H1 (cell line): ENCODE data around the gene SNX25. TPM values are rescaled to one million over a fixed set of nuclear protein-coding genes. Genes with fewer than 3 reads are reported as not detected.

Source experiments
- GABPA ChIP-seq: IDR thresholded peaks from 2 replicates; pipeline ENCODE4 v1.6.1; 2011; ENCODE audit warnings: mild to moderate bottlenecking, low read length, moderate library complexity, borderline replicate concordance; ENCODE audit not compliant: insufficient read depth
- SP2 ChIP-seq: IDR thresholded peaks from 2 replicates; pipeline ENCODE4 v1.6.1; 2012; ENCODE audit warnings: mild to moderate bottlenecking, low read length, inconsistent platforms
- polyA plus RNA-seq, 7 experiments: library from polyadenylated mRNA; depleted of rRNA in 3 of 7; stranded (reverse) in 5 of 7; unstranded in 2 of 7; fragments of >200 nt in 5 of 7; fragments of 200-250 nt in 2 of 7; gene quantifications; 1 replicate in 5 of 7; 2 replicates in 1 of 7; 4 replicates in 1 of 7; pipeline versions ENCODE4 v1.2.1 to v1.2.3, GENCODE V29; 2011 to 2013; ENCODE audit warnings: missing spikeins in 2 of 7, mixed read lengths in 2 of 7
- total RNA-seq: library from RNA; stranded (reverse); fragmentation: NEBNext Ultra II Directional; extraction: Animal tissue kit (Norgen Biotek cat#: 25700); gene quantifications from 2 replicates; pipeline ENCODE4 v1.2.1, GENCODE V29; 2021
- TF ChIP-seq, protein P1 (sequence below): fragments of 300-600 bp; sonication (generic); IDR thresholded peaks from 2 replicates; pipeline ENCODE4 v1.7.1; 2012; ENCODE audit warnings: low read length, moderate library complexity, mild to moderate bottlenecking, inconsistent platforms; ENCODE audit not compliant: insufficient replicate concordance

SNX25 gene
- total and polyA plus RNA-seq, 2 of the 8 experiments (the other 6 are each of a cell fraction or from before 2014, with no cell fraction given) = 5.4 to 19.9 TPM

GRCh38 chr4:185307136-185307950 is 97.9 kb downstream of the SNX25 start (continued):
- TF ChIP-seq SP2 (no peak), GABPA (no peak)
- TF ChIP-seq, protein P1, sequence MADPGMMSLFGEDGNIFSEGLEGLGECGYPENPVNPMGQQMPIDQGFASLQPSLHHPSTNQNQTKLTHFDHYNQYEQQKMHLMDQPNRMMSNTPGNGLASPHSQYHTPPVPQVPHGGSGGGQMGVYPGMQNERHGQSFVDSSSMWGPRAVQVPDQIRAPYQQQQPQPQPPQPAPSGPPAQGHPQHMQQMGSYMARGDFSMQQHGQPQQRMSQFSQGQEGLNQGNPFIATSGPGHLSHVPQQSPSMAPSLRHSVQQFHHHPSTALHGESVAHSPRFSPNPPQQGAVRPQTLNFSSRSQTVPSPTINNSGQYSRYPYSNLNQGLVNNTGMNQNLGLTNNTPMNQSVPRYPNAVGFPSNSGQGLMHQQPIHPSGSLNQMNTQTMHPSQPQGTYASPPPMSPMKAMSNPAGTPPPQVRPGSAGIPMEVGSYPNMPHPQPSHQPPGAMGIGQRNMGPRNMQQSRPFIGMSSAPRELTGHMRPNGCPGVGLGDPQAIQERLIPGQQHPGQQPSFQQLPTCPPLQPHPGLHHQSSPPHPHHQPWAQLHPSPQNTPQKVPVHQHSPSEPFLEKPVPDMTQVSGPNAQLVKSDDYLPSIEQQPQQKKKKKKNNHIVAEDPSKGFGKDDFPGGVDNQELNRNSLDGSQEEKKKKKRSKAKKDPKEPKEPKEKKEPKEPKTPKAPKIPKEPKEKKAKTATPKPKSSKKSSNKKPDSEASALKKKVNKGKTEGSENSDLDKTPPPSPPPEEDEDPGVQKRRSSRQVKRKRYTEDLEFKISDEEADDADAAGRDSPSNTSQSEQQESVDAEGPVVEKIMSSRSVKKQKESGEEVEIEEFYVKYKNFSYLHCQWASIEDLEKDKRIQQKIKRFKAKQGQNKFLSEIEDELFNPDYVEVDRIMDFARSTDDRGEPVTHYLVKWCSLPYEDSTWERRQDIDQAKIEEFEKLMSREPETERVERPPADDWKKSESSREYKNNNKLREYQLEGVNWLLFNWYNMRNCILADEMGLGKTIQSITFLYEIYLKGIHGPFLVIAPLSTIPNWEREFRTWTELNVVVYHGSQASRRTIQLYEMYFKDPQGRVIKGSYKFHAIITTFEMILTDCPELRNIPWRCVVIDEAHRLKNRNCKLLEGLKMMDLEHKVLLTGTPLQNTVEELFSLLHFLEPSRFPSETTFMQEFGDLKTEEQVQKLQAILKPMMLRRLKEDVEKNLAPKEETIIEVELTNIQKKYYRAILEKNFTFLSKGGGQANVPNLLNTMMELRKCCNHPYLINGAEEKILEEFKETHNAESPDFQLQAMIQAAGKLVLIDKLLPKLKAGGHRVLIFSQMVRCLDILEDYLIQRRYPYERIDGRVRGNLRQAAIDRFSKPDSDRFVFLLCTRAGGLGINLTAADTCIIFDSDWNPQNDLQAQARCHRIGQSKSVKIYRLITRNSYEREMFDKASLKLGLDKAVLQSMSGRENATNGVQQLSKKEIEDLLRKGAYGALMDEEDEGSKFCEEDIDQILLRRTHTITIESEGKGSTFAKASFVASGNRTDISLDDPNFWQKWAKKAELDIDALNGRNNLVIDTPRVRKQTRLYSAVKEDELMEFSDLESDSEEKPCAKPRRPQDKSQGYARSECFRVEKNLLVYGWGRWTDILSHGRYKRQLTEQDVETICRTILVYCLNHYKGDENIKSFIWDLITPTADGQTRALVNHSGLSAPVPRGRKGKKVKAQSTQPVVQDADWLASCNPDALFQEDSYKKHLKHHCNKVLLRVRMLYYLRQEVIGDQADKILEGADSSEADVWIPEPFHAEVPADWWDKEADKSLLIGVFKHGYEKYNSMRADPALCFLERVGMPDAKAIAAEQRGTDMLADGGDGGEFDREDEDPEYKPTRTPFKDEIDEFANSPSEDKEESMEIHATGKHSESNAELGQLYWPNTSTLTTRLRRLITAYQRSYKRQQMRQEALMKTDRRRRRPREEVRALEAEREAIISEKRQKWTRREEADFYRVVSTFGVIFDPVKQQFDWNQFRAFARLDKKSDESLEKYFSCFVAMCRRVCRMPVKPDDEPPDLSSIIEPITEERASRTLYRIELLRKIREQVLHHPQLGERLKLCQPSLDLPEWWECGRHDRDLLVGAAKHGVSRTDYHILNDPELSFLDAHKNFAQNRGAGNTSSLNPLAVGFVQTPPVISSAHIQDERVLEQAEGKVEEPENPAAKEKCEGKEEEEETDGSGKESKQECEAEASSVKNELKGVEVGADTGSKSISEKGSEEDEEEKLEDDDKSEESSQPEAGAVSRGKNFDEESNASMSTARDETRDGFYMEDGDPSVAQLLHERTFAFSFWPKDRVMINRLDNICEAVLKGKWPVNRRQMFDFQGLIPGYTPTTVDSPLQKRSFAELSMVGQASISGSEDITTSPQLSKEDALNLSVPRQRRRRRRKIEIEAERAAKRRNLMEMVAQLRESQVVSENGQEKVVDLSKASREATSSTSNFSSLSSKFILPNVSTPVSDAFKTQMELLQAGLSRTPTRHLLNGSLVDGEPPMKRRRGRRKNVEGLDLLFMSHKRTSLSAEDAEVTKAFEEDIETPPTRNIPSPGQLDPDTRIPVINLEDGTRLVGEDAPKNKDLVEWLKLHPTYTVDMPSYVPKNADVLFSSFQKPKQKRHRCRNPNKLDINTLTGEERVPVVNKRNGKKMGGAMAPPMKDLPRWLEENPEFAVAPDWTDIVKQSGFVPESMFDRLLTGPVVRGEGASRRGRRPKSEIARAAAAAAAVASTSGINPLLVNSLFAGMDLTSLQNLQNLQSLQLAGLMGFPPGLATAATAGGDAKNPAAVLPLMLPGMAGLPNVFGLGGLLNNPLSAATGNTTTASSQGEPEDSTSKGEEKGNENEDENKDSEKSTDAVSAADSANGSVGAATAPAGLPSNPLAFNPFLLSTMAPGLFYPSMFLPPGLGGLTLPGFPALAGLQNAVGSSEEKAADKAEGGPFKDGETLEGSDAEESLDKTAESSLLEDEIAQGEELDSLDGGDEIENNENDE = no peak
- TF ChIP-seq, all 59 proteins: peak for 5
